GM21390 (cell line): ENCODE data around the gene SMARCA2.

ENCODE experiments used
- ATAC-seq: cut with Tn5 transposase; IDR thresholded peaks from one replicate; pipeline ENCODE4 v1.9.1; 2021; ENCODE audit not compliant: unreplicated experiment

SMARCA2 gene

GRCh38 chr9:2086971-2087370 is 71.8 kb downstream of the SMARCA2 start:
- ATAC-seq, result no peak

DNA sequence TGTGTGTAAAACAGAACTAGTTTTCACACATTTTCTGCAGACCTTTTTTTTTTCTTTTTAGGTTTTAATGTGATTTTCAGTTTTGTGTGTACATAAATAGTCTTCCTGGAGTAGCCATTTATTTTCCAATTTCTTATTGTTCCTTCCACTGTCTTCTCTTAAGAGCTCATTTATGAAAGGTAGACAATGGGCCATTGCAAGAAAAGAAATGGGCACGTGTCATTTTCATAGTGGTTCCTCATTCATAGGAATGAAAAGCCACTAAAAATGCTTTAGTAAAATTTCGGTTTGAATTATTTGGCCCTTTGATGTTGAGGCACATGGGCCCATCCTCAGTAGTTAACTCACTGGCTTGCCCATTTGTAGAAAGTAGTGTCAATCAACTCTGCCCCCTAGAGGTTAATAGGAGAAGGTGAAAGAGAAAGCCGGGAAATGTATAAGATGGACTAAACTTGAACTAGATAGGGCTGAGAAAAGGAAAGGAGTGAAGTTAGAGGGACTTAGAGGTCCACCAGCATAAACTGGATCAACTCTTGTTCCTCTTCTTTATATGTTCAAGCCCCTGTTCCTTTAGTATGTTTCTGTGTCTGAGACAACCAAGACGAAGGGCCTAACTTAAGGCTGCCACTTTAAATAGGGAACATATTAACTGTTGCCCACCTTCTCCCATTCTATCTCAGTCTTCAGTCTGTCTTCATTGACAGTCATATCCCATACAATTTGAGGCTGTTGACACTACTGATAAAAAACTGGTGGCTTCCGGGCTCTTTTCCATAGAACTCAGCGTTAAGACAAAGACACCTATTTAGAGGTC is 72.6 kb downstream of the SMARCA2 start:
- peak; percentile 83 for ATAC-seq

GRCh38 chr9:2093920-2094597 is 78.9 kb downstream of the SMARCA2 start:
- no peak for ATAC-seq

- no peak for ATAC-seq
Observed at GRCh38 chr9:2096376-2096970, 81.3 kb downstream of the SMARCA2 start.

- ATAC-seq, result no peak
Observed at GRCh38 chr9:2106666-2107065, 91.5 kb downstream of the SMARCA2 start.

- no peak for ATAC-seq
Observed at GRCh38 chr9:2107906-2108451, 92.8 kb downstream of the SMARCA2 start.

DNA sequence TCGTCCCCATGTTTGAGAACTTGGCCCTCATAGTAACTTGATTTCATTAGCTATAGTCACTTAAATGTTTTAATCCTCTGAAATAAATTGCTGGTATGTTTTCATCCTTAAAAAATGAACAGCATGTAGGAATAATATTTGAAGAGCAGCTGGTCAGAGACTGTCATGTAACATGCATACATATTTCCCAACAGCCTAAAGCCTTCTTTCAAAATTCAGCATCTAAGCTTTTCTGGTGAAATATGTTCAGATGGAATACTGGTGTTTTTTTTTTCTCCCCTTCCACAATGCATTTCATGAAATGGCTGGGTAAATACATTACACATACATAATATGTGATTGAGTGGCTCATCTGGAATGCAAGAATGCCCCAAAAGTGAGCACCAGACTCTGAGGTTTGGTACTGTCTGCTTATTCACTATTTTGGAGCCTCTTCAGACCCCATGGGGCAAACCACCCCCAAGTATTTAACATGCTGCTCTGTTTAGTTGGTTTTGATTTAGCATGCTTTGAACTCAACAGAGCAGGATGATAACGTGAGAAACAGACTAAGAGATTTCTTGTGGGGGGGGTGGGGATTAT is 94.0 kb downstream of the SMARCA2 start:
- no peak for ATAC-seq

- no peak for ATAC-seq
Observed at GRCh38 chr9:2110036-2110435, 94.9 kb downstream of the SMARCA2 start.

DNA sequence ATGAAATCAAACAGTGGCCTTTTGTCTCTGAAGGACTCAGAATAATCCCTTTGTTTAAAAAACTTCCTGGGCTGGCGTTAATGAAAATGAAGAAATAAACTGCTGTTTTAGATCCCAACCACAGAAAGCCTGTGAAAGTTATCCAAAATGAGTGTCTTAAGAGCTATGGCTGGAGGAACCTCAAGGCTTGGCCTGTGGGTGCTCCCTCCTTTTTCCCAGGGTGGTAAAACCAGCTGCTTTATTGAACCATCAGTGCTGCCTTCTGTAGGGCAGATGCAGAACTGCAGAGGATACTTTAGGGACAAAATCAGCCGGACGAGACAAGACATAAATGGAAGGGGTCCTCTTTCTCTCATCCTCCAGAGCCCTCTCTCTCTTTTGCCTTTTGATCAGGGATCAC is 100.9 kb downstream of the SMARCA2 start:
- no peak for ATAC-seq

GRCh38 chr9:2117527-2117926 is 102.4 kb downstream of the SMARCA2 start:
- ATAC-seq, result no peak

DNA sequence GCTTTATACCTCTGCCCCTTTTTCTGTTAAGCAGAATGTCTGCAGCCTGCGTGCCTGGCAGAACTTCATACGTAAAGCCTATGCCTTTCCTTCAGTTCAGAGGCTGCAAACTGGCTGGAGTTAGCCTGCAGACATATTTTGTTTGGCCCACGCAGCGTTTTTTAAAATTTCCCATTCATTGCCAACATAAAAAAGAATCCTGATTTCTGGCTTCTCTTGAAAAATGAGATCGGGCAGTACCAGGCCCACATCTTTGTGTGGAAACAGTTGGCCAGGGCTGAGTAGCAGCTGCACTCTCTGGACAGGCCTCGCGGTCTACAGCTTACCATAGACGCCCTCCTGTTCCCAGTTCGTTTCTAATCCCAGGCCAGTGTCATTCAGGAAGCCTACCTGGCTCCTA is 104.4 kb downstream of the SMARCA2 start:
- ATAC-seq, result no peak

GRCh38 chr9:2120926-2121689 is 106.0 kb downstream of the SMARCA2 start:
- no peak for ATAC-seq

DNA sequence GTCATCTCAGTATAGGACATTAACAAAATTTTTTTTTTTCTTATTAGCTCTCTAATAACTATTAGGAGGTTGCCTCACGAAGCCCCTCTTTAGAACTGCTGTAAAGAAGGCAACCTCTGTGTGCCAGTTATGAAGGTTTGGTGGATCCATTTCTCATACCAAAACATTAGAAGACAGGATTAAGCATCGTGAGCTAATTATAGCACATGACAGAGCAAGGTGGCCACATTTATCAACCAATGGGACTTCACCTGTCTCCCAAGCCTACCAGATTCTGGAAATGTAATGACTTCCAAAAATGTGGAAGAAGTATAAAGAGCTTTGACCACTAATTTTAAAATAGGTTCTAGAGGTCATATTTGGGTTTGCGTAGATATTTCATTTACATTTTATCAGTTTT is 107.2 kb downstream of the SMARCA2 start:
- ATAC-seq, result no peak

DNA sequence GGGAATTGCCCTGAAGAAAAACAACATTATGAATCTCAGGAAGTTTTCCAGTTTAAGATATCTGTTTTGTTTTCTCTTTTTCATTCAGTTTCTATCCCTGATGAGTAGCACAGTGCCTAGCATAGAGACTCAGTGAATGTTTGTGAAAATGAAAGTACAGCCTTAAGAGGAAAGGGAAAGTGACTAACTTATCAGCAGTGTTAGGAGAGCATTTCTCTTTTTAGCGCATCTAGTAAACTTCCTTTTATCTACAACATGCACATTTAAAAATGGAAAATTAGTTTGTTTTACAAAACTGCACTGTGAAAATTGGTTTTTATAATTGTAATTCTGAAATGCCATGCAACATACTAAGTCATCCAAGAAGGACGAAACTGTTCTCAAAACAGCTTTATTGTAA is 110.8 kb downstream of the SMARCA2 start:
- ATAC-seq, result peak; percentile 96

- ATAC-seq, result no peak
Observed at GRCh38 chr9:2126331-2126803, 111.2 kb downstream of the SMARCA2 start.

- ATAC-seq, result no peak
Observed at GRCh38 chr9:2127486-2127885, 112.3 kb downstream of the SMARCA2 start.

DNA sequence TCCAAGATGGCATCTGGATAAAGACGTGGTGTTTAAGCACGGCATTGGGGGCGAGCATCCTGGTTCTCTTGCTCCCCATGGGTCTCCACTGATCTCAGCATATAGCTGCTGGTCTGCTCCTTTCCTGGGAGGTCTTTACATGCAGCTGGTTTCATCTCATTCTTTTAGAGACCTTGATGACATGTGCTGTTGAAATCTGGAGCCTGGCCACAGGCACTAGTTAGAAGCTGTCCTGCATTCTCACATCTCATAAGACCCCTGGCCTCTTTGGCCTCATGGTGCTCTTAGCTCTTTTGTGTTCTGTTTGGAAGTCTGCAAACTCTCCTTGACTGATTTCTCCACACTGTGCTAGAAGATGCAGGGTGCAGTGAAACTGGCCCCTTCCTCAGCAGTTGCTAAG is 113.0 kb downstream of the SMARCA2 start:
- no peak for ATAC-seq

GRCh38 chr9:2128618-2129017 is 113.5 kb downstream of the SMARCA2 start:
- no peak for ATAC-seq

- no peak for ATAC-seq
Observed at GRCh38 chr9:2130941-2131340, 115.8 kb downstream of the SMARCA2 start.

DNA sequence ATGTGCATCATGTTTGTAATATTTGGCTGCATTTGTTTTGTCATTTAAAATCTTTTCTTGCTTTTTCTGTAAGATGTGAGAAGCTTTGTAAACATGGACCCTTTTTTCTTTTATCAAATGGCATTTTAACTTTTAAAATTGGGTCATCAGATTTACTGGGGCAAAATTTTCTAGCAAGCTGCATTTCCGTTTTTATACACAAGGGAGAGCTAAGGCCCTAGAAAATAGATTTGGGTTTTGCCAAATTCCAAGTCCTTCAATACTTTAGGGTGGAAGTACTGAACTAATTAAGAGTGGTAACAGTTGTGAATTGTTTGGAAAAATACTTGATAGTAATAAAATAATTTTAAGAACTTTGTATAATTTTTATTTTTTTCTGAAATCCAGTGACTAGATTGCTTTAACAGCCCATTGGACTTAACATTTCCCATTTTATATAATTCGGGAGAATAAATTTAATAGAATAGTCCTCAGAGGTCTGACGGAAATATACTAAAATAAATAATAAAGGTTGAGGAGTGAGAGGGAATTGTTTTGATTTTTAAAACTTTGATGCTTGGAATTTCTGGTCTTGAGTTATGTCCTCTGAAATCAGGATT is 117.4 kb downstream of the SMARCA2 start:
- ATAC-seq, result no peak
